Kidney (tissue), 14 donors: ENCODE results near the gene HSF4. TPM values are rescaled to one million over a fixed set of nuclear protein-coding genes. Genes with fewer than 3 reads are reported as not detected.

Source experiments
- DNase-seq, 5 donors: peaks; one replicate each; pipeline ENCODE4 v3.0.0-alpha.2; 2013 to 2020
- FAIRE-seq: peaks from 2 replicates; lab custom pipeline; 2012; peaks lifted over from hg19 to GRCh38; lab: Jason Lieb, UNC
- H3K27ac ChIP-seq, 2 donors: one replicate each; pipeline ENCODE4 v1.7.0; 2013; ENCODE audit warnings: low read depth in 2 of 2, low read length in 2 of 2, inconsistent platforms in 1 of 2
- H3K27me3 ChIP-seq: one replicate; pipeline ENCODE4 v1.7.1; 2013; ENCODE audit warnings: low read length, inconsistent platforms; ENCODE audit not compliant: control insufficient read depth, insufficient read depth
- H3K36me3 ChIP-seq, 3 donors: one replicate each; pipeline versions ENCODE4 v1.7.0 to v1.7.1; 2013; ENCODE audit warnings: low read length in 3 of 3, control low read depth in 1 of 3, inconsistent platforms in 1 of 3; ENCODE audit not compliant: insufficient read depth in 3 of 3, control insufficient read depth in 2 of 3
- H3K4me1 ChIP-seq, 3 donors: one replicate each; pipeline versions ENCODE4 v1.7.0 to v1.7.1; 2013; ENCODE audit warnings: low read length in 3 of 3, inconsistent platforms in 1 of 3, low read depth in 1 of 3; ENCODE audit not compliant: control insufficient read depth in 2 of 3, insufficient read depth in 2 of 3
- H3K4me3 ChIP-seq, 3 donors: one replicate each; pipeline versions ENCODE4 v1.7.0 to v1.8.1; 2013; ENCODE audit warnings: low read length in 3 of 3, control low read depth in 1 of 3, inconsistent platforms in 1 of 3
- H3K9ac ChIP-seq, 3 donors: one replicate each; pipeline versions ENCODE4 v1.7.0 to v1.7.1; 2013; ENCODE audit warnings: low read length in 3 of 3, control low read depth in 1 of 3, inconsistent platforms in 1 of 3
- H3K9me3 ChIP-seq, 3 donors: one replicate each; pipeline versions ENCODE4 v1.7.0 to v1.7.1; 2013; ENCODE audit warnings: low read length in 3 of 3, control low read depth in 1 of 3, inconsistent platforms in 1 of 3; ENCODE audit not compliant: control insufficient read depth in 2 of 3, insufficient read depth in 1 of 3
- CTCF ChIP-seq: IDR thresholded peaks from 3 replicates; pipeline ENCODE4 v1.5.1; 2012; ENCODE audit warnings: mild to moderate bottlenecking, moderate library complexity, borderline replicate concordance; ENCODE audit not compliant: insufficient read depth; ENCODE audit errors: extremely low read depth
- intact Hi-C: fragments of 100-400 bp; cut with DNase I; formaldehyde crosslinking; loops from one replicate; pipeline ENCODE4 v1.11.1; 2022
- polyA plus RNA-seq: library from polyadenylated mRNA; stranded (reverse); fragments of 350-450 nt; fragmentation: Illumina TruSeq; extraction: RNeasy Lipid Tissue Mini Kit (QIAGEN cat#74804); gene quantifications from one replicate; pipeline ENCODE4 v1.2.3, GENCODE V29; 2014; ENCODE audit warnings: low read depth, low replicate concordance; ENCODE audit not compliant: insufficient read depth
- total RNA-seq: library from RNA; stranded (reverse); fragmentation: NEBNext Ultra II Directional; extraction: Animal tissue kit (Norgen Biotek cat#: 25700); gene quantifications from one replicate; pipeline ENCODE4 v1.2.1, GENCODE V29; 2021
- donor health status: control.
- donor health status: control.
- donor health status: control.
- donor health status: control.
- donor health status: control.
- donor health status: DM: yes; HTN: yes; CAD: no.
- donor health status: Normal renal cell carcinoma (clear cell type).

HSF4 gene
- total and polyA plus RNA-seq, 2 donors from 2014 or later: 26.7 to 37.9 TPM

DNA sequence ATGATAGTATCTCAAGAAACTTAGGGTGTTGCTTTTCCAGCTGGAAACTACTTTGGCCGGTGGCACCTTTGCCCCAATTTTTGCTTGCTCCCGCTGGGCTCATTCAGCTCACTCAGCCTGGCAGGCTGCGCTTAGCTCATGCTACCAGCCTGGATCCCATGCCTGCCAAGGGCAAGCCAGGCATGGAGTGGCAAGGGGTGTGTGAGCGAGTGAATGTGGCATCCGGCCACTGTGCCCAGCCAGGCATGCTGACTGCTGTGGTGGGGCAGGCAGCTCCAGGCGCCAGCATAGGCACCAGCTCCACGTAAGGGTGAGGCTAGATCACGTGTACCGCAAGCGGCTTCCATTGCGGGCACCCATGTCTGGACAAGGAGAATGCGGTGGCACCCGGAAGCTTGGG is 23.2 kb upstream of the HSF4 start:
- FAIRE-seq (no peak), DNase-seq (no peak)
- no peaks in the 10 kb centered on the region for H3K27me3 ChIP-seq
- H3K4me1 ChIP-seq: peaks cover 0 to 6% (median 0%) of the 10 kb centered on the region in 3 donors
- no peak overlapping the region for H3K9ac ChIP-seq
- intact Hi-C loops: no loop called here
- H3K27ac ChIP-seq: no peak overlapping the region
- peaks cover 5 to 59% (median 40%) of the 10 kb centered on the region in 3 donors for H3K36me3 ChIP-seq
- TF ChIP-seq CTCF: no peak
- no peak overlapping the region for H3K4me3 ChIP-seq
- no peaks in the 10 kb centered on the region for H3K9me3 ChIP-seq

GRCh38 chr16:67142342-67142741 is 22.2 kb upstream of the HSF4 start:
- H3K9ac ChIP-seq: no peak overlapping the region

DNA sequence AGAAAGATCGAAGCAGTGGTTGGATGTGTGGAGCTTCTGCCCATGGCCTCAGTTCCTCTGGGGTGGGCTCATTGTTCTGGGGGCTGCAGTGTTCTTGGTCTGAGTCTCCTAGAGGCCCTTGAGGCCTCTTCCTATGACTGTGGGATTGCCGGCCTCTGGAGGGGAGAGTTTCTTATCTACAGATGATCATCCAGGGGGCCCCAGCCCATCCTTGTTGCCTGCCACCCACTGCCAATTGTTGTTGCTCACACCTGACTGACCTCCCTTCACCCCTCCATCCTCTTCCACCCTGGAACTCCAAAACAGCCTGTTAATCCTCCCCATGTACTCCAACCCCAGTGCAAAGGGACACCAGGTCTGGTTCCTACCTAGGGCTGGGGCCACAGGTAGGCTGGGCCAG is 19.6 kb upstream of the HSF4 start:
- no peak for TF ChIP-seq CTCF
- H3K4me3 ChIP-seq: no peak overlapping the region
- no peaks in the 10 kb centered on the region for H3K4me1 ChIP-seq
- H3K36me3 ChIP-seq: peaks cover 5 to 62% (median 39%) of the 10 kb centered on the region in 3 donors
- no peak overlapping the region for H3K9ac ChIP-seq
- intact Hi-C loops: no loop called here
- H3K27ac ChIP-seq: no peak overlapping the region
- FAIRE-seq (no peak), DNase-seq (no peak)
- no peaks in the 10 kb centered on the region for H3K9me3 ChIP-seq
- no peaks in the 10 kb centered on the region for H3K27me3 ChIP-seq

More at GRCh38 chr16:67142342-67142741, 22.2 kb upstream of the HSF4 start:
- Histone ChIP-seq H3K4me1 (peaks cover 0 to 6% (median 0%) of the 10 kb centered on the region in 3 donors), H3K36me3 (peaks cover 5 to 67% (median 48%) of the 10 kb centered on the region in 3 donors), H3K9me3 (no peaks in the 10 kb centered on the region), H3K27ac (no peak overlapping the region), H3K4me3 (no peak overlapping the region), H3K27me3 (no peaks in the 10 kb centered on the region)
- FAIRE-seq (no peak), DNase-seq (no peak)
- no peak for TF ChIP-seq CTCF
- intact Hi-C loops: no loop called here

- intact Hi-C loops: no loop called here
- FAIRE-seq: no peak
- TF ChIP-seq CTCF: no peak
- Histone ChIP-seq H3K9me3 (no peaks in the 10 kb centered on the region), H3K9ac (no peak overlapping the region), H3K36me3 (peaks cover 5 to 55% (median 32%) of the 10 kb centered on the region in 3 donors), H3K4me1 (peaks cover 0 to 4% (median 0%) of the 10 kb centered on the region in 3 donors), H3K27me3 (no peaks in the 10 kb centered on the region), H3K27ac (no peak overlapping the region), H3K4me3 (no peak overlapping the region)
- DNase-seq: peak in 1 of 5 donors; percentile 18
Observed at GRCh38 chr16:67145746-67146145, 18.8 kb upstream of the HSF4 start.
